ENCODE data around the gene PACRG.

DNA sequence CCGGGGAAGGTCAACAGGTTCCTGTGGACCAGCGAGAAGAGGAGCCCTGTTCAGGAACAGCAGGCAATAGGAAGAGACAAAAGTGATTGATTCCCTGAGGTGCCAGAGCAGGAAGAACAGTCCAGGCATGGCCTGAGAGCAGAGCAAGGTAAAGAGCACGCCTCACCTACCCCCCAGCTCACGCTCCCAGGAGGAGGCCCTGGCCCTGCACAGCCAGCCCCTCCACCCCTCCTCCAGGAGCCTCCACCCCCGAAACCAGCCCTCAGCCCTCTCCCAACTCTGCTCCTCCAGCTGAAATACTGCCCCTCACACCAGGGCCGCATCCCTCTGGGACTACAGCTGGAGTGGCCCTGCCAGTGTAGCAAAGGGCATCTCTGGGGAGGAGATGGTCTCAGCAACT is 504.9 kb downstream of the PACRG start:
- TF ChIP-seq SMC3 (IDR thresholded peaks at IDR 0.05) (no peak), MAFK (IDR thresholded peaks at IDR 0.05; ENCODE audit: partially characterized antibody) (no peak), POLR2A (IDR thresholded peaks at IDR 0.05; ENCODE audit: low read length) (no peak), ZSCAN20 (CRISPR knock-in tag; IDR thresholded peaks at IDR 0.05) (no peak), JUN (IDR thresholded peaks at IDR 0.05) (no peak), NFE2L2 (conservative IDR thresholded peaks at IDR 0.05; ENCODE audit: low read length) (no peak), CBX8 (IDR thresholded peaks at IDR 0.05) (no peak), FOXS1 (CRISPR knock-in tag; IDR thresholded peaks at IDR 0.05) (no peak), E2F6 (IDR thresholded peaks at IDR 0.05; ENCODE audit: borderline replicate concordance, low read depth) (no peak), USF2 (IDR thresholded peaks at IDR 0.05) (no peak)
- TF ChIP-seq, protein P1, sequence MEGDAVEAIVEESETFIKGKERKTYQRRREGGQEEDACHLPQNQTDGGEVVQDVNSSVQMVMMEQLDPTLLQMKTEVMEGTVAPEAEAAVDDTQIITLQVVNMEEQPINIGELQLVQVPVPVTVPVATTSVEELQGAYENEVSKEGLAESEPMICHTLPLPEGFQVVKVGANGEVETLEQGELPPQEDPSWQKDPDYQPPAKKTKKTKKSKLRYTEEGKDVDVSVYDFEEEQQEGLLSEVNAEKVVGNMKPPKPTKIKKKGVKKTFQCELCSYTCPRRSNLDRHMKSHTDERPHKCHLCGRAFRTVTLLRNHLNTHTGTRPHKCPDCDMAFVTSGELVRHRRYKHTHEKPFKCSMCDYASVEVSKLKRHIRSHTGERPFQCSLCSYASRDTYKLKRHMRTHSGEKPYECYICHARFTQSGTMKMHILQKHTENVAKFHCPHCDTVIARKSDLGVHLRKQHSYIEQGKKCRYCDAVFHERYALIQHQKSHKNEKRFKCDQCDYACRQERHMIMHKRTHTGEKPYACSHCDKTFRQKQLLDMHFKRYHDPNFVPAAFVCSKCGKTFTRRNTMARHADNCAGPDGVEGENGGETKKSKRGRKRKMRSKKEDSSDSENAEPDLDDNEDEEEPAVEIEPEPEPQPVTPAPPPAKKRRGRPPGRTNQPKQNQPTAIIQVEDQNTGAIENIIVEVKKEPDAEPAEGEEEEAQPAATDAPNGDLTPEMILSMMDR (IDR thresholded peaks at IDR 0.05), result no peak
- TF ChIP-seq, protein P2, sequence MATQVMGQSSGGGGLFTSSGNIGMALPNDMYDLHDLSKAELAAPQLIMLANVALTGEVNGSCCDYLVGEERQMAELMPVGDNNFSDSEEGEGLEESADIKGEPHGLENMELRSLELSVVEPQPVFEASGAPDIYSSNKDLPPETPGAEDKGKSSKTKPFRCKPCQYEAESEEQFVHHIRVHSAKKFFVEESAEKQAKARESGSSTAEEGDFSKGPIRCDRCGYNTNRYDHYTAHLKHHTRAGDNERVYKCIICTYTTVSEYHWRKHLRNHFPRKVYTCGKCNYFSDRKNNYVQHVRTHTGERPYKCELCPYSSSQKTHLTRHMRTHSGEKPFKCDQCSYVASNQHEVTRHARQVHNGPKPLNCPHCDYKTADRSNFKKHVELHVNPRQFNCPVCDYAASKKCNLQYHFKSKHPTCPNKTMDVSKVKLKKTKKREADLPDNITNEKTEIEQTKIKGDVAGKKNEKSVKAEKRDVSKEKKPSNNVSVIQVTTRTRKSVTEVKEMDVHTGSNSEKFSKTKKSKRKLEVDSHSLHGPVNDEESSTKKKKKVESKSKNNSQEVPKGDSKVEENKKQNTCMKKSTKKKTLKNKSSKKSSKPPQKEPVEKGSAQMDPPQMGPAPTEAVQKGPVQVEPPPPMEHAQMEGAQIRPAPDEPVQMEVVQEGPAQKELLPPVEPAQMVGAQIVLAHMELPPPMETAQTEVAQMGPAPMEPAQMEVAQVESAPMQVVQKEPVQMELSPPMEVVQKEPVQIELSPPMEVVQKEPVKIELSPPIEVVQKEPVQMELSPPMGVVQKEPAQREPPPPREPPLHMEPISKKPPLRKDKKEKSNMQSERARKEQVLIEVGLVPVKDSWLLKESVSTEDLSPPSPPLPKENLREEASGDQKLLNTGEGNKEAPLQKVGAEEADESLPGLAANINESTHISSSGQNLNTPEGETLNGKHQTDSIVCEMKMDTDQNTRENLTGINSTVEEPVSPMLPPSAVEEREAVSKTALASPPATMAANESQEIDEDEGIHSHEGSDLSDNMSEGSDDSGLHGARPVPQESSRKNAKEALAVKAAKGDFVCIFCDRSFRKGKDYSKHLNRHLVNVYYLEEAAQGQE (IDR thresholded peaks at IDR 0.05), result no peak
- TF ChIP-seq, protein P3, sequence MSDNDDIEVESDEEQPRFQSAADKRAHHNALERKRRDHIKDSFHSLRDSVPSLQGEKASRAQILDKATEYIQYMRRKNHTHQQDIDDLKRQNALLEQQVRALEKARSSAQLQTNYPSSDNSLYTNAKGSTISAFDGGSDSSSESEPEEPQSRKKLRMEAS (IDR thresholded peaks at IDR 0.05), result no peak
